Lower leg skin (tissue), 4 donors: ENCODE data around the gene SIN3B. TPM values are rescaled to one million over a fixed set of nuclear protein-coding genes. Genes with fewer than 3 reads are reported as not detected.

ENCODE experiments used
- DNase-seq, 2 donors: peaks; one replicate each; pipeline ENCODE4 v3.0.0-alpha.2; 2019; ENCODE audit warnings: low spot score in 2 of 2
- H3K4me3 ChIP-seq: fragments of 200-600 bp; sonication (generic); 2 replicates; pipeline ENCODE4 v1.5.1; 2017; ENCODE audit warnings: mild to moderate bottlenecking, low read depth; ENCODE audit not compliant: poor library complexity, severe bottlenecking
- POLR2A ChIP-seq, 2 donors: fragments of 450-650 bp; IDR thresholded peaks; one replicate each; pipeline ENCODE4 v1.6.1; 2016 to 2017; ENCODE audit warnings: antibody characterized with exemption in 2 of 2, mild to moderate bottlenecking in 1 of 2, moderate library complexity in 1 of 2
- WGBS, 2 donors: methylation state at CpG; one replicate each; pipeline ENCODE4 v1.1.5; 2018; 5-methylcytosine and 5-hydroxymethylcytosine counted together
- intact Hi-C: fragments of 100-400 bp; cut with DNase I; formaldehyde crosslinking; loops from one replicate; pipeline ENCODE4 v1.15.0; 2023; ENCODE audit warnings: low total_unique reads
- total RNA-seq, 4 donors: library from RNA; depleted of rRNA; stranded (reverse); fragments of >200 nt; gene quantifications; one replicate each; pipeline ENCODE4 v1.1.0, GENCODE V29; 2016
- TF ChIP-seq, protein P1 (sequence below), 3 donors: fragments of 450-650 bp; IDR thresholded peaks; one replicate each; pipeline ENCODE4 v1.5.1; 2016; ENCODE audit warnings: antibody characterized with exemption in 3 of 3, mild to moderate bottlenecking in 3 of 3, moderate library complexity in 2 of 3

Gene SIN3B
- total RNA-seq, 4 donors from 2014 or later: 26.3 to 54.4 (median 40.1) TPM

DNA sequence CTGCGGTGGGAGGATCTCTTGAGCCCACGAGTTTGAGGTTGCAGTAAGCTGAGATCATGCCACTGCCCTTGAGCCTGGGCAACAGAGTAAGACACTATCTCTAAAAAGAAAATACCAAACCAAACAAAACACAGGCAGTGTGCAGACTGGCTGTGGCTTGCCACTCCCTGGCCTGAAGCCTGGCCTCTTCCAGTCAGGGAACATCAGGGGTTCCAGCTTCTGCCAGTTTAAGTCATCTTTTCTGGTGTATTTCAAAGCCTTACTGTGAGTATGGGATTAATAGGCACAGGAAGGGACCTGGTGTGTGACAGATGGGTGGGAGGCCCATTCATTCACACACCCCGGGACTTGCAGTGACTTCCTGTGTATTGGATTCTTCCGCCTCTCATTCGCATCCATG, 32.6 kb downstream of the SIN3B start:
- intact Hi-C loops: no loop called here
- no peak for DNase-seq
- no peak for TF ChIP-seq POLR2A (IDR thresholded peaks at IDR 0.05)
- TF ChIP-seq, protein P1, sequence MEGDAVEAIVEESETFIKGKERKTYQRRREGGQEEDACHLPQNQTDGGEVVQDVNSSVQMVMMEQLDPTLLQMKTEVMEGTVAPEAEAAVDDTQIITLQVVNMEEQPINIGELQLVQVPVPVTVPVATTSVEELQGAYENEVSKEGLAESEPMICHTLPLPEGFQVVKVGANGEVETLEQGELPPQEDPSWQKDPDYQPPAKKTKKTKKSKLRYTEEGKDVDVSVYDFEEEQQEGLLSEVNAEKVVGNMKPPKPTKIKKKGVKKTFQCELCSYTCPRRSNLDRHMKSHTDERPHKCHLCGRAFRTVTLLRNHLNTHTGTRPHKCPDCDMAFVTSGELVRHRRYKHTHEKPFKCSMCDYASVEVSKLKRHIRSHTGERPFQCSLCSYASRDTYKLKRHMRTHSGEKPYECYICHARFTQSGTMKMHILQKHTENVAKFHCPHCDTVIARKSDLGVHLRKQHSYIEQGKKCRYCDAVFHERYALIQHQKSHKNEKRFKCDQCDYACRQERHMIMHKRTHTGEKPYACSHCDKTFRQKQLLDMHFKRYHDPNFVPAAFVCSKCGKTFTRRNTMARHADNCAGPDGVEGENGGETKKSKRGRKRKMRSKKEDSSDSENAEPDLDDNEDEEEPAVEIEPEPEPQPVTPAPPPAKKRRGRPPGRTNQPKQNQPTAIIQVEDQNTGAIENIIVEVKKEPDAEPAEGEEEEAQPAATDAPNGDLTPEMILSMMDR (IDR thresholded peaks at IDR 0.05): no peak
- WGBS, 2 donors: 87 to 88% methylated on average over 5 of the region's 5 CpGs
- H3K4me3 ChIP-seq: no peak overlapping the region

DNA sequence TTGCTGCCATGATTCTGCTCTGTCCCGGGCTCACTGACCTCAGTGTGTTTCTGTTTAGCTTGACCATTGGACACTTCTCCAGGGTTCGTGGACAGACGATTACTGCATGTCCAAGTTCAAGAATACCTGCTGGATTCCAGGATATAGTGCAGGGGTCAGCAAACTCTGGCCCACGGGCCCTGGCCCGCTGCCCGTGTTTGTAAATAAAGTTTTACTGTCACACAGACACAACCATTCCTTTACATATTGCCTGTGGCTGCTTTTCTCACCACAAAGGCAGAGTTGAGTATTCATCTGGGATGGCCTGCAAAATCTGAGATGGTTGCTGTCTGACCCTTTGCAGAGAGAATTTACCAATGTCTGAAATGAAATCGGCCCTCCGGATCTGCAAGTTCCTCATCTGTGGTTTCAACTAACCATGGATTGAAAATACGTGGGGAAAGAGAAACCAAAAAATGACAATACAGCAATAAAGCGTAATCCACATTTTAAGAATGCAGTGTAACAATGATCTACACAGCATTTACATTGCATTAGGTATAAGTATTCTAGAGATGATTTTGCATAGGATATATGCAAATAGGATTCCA, 33.7 kb downstream of the SIN3B start:
- H3K4me3 ChIP-seq: no peak overlapping the region
- TF ChIP-seq POLR2A (IDR thresholded peaks at IDR 0.05): no peak
- TF ChIP-seq, protein P1 (IDR thresholded peaks at IDR 0.05): no peak
- intact Hi-C loops: no loop called here
- WGBS, 2 donors: 87 to 92% methylated on average over 10 of the region's 10 CpGs
- no peak for DNase-seq

DNA sequence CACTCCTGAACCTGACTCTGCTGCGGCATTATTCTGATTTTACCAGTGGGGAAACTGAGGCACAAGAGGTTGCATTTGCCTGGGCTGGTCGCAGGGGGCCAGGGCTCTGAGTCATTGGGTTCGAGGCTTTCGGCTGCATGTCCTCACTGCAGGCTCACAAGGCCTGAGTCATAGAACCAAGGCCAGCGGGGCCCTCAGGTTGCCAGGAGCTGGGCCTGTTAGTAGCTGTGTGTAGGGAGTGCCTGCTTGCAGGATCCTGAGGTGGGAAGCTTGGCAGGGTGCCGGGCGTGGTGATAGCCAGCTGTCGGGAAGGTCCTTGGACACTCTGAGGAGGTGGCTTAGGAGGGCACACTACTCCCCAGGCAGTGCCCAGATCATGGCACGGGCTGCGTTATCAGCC, 38.0 kb downstream of the SIN3B start:
- WGBS, 2 donors: 94 to 95% methylated on average over 7 to 10 of the region's 10 CpGs
- intact Hi-C loops: no loop called here
- no peak for TF ChIP-seq POLR2A (IDR thresholded peaks at IDR 0.05)
- TF ChIP-seq, protein P1 (IDR thresholded peaks at IDR 0.05): no peak
- no peak overlapping the region for H3K4me3 ChIP-seq
- DNase-seq: no peak

DNA sequence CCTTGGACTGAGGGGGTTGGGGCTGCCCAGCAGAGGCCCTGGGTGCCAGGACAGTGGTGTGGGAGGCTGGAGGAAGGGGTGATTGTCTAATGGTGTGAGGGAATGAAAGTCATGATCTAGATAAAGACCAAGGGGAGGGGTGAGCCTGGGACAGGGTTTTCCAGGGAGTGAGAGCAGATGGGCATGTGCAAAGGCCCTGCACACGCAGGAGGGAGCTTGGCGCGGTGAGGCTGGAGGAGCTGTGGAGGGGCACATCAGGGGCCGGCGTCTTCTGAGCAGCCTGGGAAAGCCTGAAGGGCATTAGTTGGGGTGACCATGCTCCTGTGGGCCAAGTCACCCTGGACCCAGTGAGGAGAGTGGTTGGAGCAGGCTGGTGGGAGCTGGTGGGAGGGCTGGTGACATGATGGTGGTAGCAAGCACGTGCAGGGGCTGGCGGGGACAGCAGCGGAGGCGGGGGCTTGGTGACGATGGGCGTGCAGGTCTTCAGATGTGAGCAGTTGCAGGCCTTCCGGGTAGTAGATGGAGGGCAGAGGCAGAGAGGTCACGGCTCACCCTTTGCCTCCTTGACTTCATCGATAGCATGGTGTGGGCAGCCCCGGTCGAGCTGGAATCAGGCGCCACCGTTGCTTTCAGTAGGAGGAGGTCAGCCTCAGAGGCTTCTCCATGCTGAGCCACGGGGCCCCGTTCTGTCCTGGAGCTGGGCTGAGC, 39.4 kb downstream of the SIN3B start:
- TF ChIP-seq, protein P1 (IDR thresholded peaks at IDR 0.05): no peak
- no peak for TF ChIP-seq POLR2A (IDR thresholded peaks at IDR 0.05)
- H3K4me3 ChIP-seq: no peak overlapping the region
- no peak for DNase-seq
- 92 to 93% methylated on average over 17 to 20 of the region's 20 CpGs for WGBS, 2 donors
- intact Hi-C loops: no loop called here

DNA sequence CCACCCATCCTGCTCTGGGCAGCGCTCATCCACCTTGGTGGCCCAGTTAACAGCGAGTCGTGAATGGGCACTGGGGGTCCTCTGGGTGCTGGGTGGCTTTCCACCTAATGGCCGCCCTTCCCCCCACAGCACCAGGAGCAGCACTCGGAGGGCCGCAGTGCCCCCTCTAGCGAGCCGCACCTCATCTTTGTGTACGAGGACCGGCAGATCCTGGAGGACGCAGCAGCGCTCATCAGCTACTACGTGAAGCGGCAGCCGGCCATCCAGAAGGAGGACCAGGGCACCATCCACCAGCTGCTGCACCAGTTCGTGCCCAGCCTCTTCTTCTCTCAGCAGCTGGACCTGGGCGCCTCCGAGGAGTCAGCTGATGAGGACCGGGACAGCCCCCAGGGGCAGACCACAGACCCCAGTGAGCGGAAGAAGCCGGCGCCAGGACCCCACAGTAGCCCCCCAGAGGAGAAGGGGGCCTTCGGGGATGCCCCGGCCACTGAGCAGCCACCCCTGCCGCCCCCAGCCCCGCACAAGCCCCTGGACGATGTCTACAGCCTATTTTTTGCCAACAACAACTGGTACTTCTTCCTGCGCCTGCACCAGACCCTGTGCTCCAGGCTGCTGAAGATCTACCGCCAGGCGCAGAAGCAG, 40.3 kb downstream of the SIN3B start:
- intact Hi-C loops: no loop called here
- no peak for DNase-seq
- no peak overlapping the region for H3K4me3 ChIP-seq
- 94 to 97% methylated on average over 16 to 20 of the region's 30 CpGs for WGBS, 2 donors
- TF ChIP-seq, protein P1 (IDR thresholded peaks at IDR 0.05): no peak
